MCF 10A (cell line): ENCODE measurements around the gene VSTM4. TPM values are rescaled to one million over a fixed set of nuclear protein-coding genes. Genes with fewer than 3 reads are reported as not detected.
A peak's percentile ranks its signal among the peaks of the same experiment; 100 is the strongest.

ENCODE experiments used
- BruUV-seq: library from RNA; stranded (reverse); fragments of 400-500 nt; replicated peaks from 2 replicates; lab custom pipeline; 2021; lab: Mats Ljungman, UMichigan
- CTCF ChIA-PET: fragments of 300-600 bp; sonication (Branson Sonifier 250); formaldehyde crosslinking; extraction: SDS; loops from one replicate; lab custom pipeline; 2021; ENCODE audit warnings: antibody characterized with exemption, inconsistent platforms; lab: Yijun Ruan, JAX
- POLR2A ChIA-PET: fragments of 300-600, 350-650 bp; sonication (Branson Sonifier 250); formaldehyde crosslinking; extraction: SDS; loops from one replicate; lab custom pipeline; 2020; ENCODE audit warnings: antibody characterized with exemption, inconsistent platforms; lab: Yijun Ruan, JAX
- DNase-seq: peaks from one replicate; pipeline ENCODE4 v3.0.0-alpha.2; 2018; ENCODE audit not compliant: unreplicated experiment
- H3K27ac Mint-ChIP-seq: one replicate; pipeline ENCODE4 v1.8.0; 2022; ENCODE audit warnings: mild to moderate bottlenecking, low read depth, mixed read lengths; ENCODE audit not compliant: unreplicated experiment
- H3K27me3 Mint-ChIP-seq: one replicate; pipeline ENCODE4 v1.8.0; 2022; ENCODE audit warnings: mixed read lengths; ENCODE audit not compliant: insufficient read depth, unreplicated experiment
- H3K36me3 Mint-ChIP-seq: one replicate; pipeline ENCODE4 v1.8.0; 2022; ENCODE audit warnings: mild to moderate bottlenecking, moderate library complexity, mixed read lengths; ENCODE audit not compliant: insufficient read depth, unreplicated experiment
- H3K4me1 Mint-ChIP-seq: one replicate; pipeline ENCODE4 v1.8.0; 2022; ENCODE audit warnings: mixed read lengths; ENCODE audit not compliant: insufficient read depth, unreplicated experiment
- H3K4me3 Mint-ChIP-seq: one replicate; pipeline ENCODE4 v1.8.0; 2022; ENCODE audit warnings: mild to moderate bottlenecking, moderate library complexity, mixed read lengths; ENCODE audit not compliant: unreplicated experiment
- H3K9me3 Mint-ChIP-seq: one replicate; pipeline ENCODE4 v1.8.0; 2022; ENCODE audit warnings: mixed read lengths; ENCODE audit not compliant: unreplicated experiment
- CTCF ChIP-seq: fragments of 200-600 bp; IDR thresholded peaks from one replicate; pipeline ENCODE4 v1.8.0; 2022; ENCODE audit warnings: antibody characterized with exemption, mild to moderate bottlenecking; ENCODE audit not compliant: unreplicated experiment
- intact Hi-C: fragments of 100-400 bp; cut with micrococcal nuclease; formaldehyde crosslinking; loops from 2 replicates; pipeline ENCODE4 v1.14.1; 2022
- total RNA-seq: library from RNA; stranded (reverse); gene quantifications from 2 replicates; pipeline ENCODE4 v1.2.3, GENCODE V29; 2022

The VSTM4 gene
- total RNA-seq, 1 experiment from 2014 or later: not detected

GRCh38 chr10:49081547-49082275 is 33.6 kb downstream of the VSTM4 start:
- Mint-ChIP-seq H3K27ac (no peak overlapping the region), H3K36me3 (no peaks in the 10 kb centered on the region), H3K27me3 (peaks cover 48% of the 10 kb centered on the region), H3K4me1 (no peaks in the 10 kb centered on the region), H3K9me3 (peaks cover 6% of the 10 kb centered on the region), H3K4me3 (no peak overlapping the region)
- no peak for TF ChIP-seq CTCF
- intact Hi-C loops: no loop called here
- ChIA-PET POLR2A (interaction anchor here (0.6 kb wide), 1 partner anchor 184 kb away, joined by 4 read pairs; no protein-coding TSS in a partner anchor), CTCF (no interaction called here)
- no peak for DNase-seq
- BruUV-seq: no TSS peak

GRCh38 chr10:49080965-49081364 is 34.4 kb downstream of the VSTM4 start:
- no peaks in the 10 kb centered on the region for H3K36me3 Mint-ChIP-seq
- H3K9me3 Mint-ChIP-seq: no peaks in the 10 kb centered on the region
- BruUV-seq: no TSS peak
- DNase-seq: no peak
- CTCF ChIA-PET: interaction anchor here (0.6 kb wide), 1 partner anchor 423 kb away, joined by 4 read pairs; no protein-coding TSS in a partner anchor
- POLR2A ChIA-PET: interaction anchor here (1.3 kb wide), 1 partner anchor 10 kb away, joined by 8 read pairs; no protein-coding TSS in a partner anchor
- H3K4me3 Mint-ChIP-seq: no peak overlapping the region
- peaks cover 56% of the 10 kb centered on the region for H3K27me3 Mint-ChIP-seq
- no peak for TF ChIP-seq CTCF
- no peak overlapping the region for H3K27ac Mint-ChIP-seq
- no peaks in the 10 kb centered on the region for H3K4me1 Mint-ChIP-seq
- intact Hi-C loops: no loop called here

- H3K27ac Mint-ChIP-seq: no peak overlapping the region
- CTCF ChIA-PET: interaction anchor here (0.6 kb wide), 1 partner anchor 33 kb away, joined by 3 read pairs; no protein-coding TSS in a partner anchor
- intact Hi-C loops: no loop called here
- TF ChIP-seq CTCF: no peak
- H3K4me3 Mint-ChIP-seq: no peak overlapping the region
- H3K9me3 Mint-ChIP-seq: no peaks in the 10 kb centered on the region
- POLR2A ChIA-PET: interaction anchor here (1.3 kb wide), 1 partner anchor 9 kb away, joined by 8 read pairs; no protein-coding TSS in a partner anchor
- BruUV-seq: no TSS peak
- no peaks in the 10 kb centered on the region for H3K36me3 Mint-ChIP-seq
- peaks cover 58% of the 10 kb centered on the region for H3K27me3 Mint-ChIP-seq
- DNase-seq: peak; percentile 17
- H3K4me1 Mint-ChIP-seq: no peaks in the 10 kb centered on the region
Observed at GRCh38 chr10:49080071-49080470, 35.3 kb downstream of the VSTM4 start.

- Mint-ChIP-seq H3K4me3 (no peak overlapping the region), H3K9me3 (no peaks in the 10 kb centered on the region), H3K27me3 (peaks cover 58% of the 10 kb centered on the region), H3K27ac (no peak overlapping the region), H3K4me1 (no peaks in the 10 kb centered on the region), H3K36me3 (no peaks in the 10 kb centered on the region)
- no TSS peak for BruUV-seq
- CTCF ChIA-PET: interaction anchor here (0.6 to 0.7 kb wide), 3 partner anchors 33 to 101 kb away, joined by 3 to 4 read pairs (median 3); no protein-coding TSS in a partner anchor
- intact Hi-C loops: no loop called here
- DNase-seq: no peak
- POLR2A ChIA-PET: interaction anchor here (0.7 to 1.3 kb wide), 2 partner anchors 8 to 154 kb away, joined by 3 to 8 read pairs; no protein-coding TSS in a partner anchor
- no peak for TF ChIP-seq CTCF
Observed at GRCh38 chr10:49079499-49079898, 35.8 kb downstream of the VSTM4 start.
